HepG2 (cell line): ENCODE data around the gene PIKFYVE. TPM values are rescaled to one million over a fixed set of nuclear protein-coding genes. Genes with fewer than 3 reads are reported as not detected.

Experiments
- BATF2 ChIP-seq: sonication (generic); formaldehyde crosslinking; IDR thresholded peaks from 2 replicates; pipeline ENCODE4 v1.8.0; 2022; ENCODE audit warnings: mild to moderate bottlenecking, missing genetic modification reagents, moderate library complexity
- CC2D1A ChIP-seq: sonication (generic); formaldehyde crosslinking; IDR thresholded peaks from 2 replicates; pipeline ENCODE4 v1.8.1; 2023; ENCODE audit warnings: mild to moderate bottlenecking, missing genetic modification reagents
- ETV5 ChIP-seq: IDR thresholded peaks from 2 replicates; pipeline ENCODE4 v1.6.1; 2018; ENCODE audit warnings: missing biosample characterization, missing genetic modification reagents, inconsistent platforms, borderline replicate concordance
- GATAD2A ChIP-seq: IDR thresholded peaks from 2 replicates; pipeline ENCODE4 v1.6.1; 2016
- NFE2 ChIP-seq: sonication (generic); formaldehyde crosslinking; IDR thresholded peaks from 2 replicates; pipeline ENCODE4 v1.4.0; 2020; ENCODE audit warnings: missing genetic modification reagents
- PAX8 ChIP-seq: sonication (generic); formaldehyde crosslinking; IDR thresholded peaks from 2 replicates; pipeline ENCODE4 v1.8.0; 2022; ENCODE audit warnings: mild to moderate bottlenecking, missing genetic modification reagents, borderline replicate concordance
- PPARG ChIP-seq: conservative IDR thresholded peaks from 2 replicates; pipeline ENCODE4 v1.6.1; 2016; ENCODE audit warnings: missing biosample characterization, missing genetic modification reagents
- SNAI1 ChIP-seq: sonication (generic); formaldehyde crosslinking; IDR thresholded peaks from 2 replicates; pipeline ENCODE4 v1.5.0; 2020; ENCODE audit warnings: mild to moderate bottlenecking, missing genetic modification reagents, borderline replicate concordance
- SOX5 ChIP-seq: IDR thresholded peaks from 2 replicates; pipeline ENCODE4 v1.6.1; 2016; ENCODE audit warnings: borderline replicate concordance
- ZBTB44 ChIP-seq: sonication (generic); formaldehyde crosslinking; IDR thresholded peaks from 2 replicates; pipeline ENCODE4 v1.4.0; 2020; ENCODE audit warnings: missing genetic modification reagents
- ZNF30 ChIP-seq: sonication (generic); formaldehyde crosslinking; IDR thresholded peaks from 2 replicates; pipeline ENCODE4 v1.5.0; 2020; ENCODE audit warnings: mild to moderate bottlenecking, missing genetic modification reagents
- ZNF383 ChIP-seq: sonication (generic); formaldehyde crosslinking; IDR thresholded peaks from 2 replicates; pipeline ENCODE4 v1.4.0; 2020; ENCODE audit warnings: missing genetic modification reagents, mild to moderate bottlenecking, borderline replicate concordance
- ZNF513 ChIP-seq: sonication (generic); formaldehyde crosslinking; conservative IDR thresholded peaks from 2 replicates; pipeline ENCODE4 v1.5.0; 2020; ENCODE audit warnings: missing genetic modification reagents
- ZNF576 ChIP-seq: sonication (generic); formaldehyde crosslinking; IDR thresholded peaks from 2 replicates; pipeline ENCODE4 v1.4.0; 2020; ENCODE audit warnings: mild to moderate bottlenecking, missing genetic modification reagents
- ZNF607 ChIP-seq: sonication (generic); formaldehyde crosslinking; IDR thresholded peaks from 2 replicates; pipeline ENCODE4 v1.5.1; 2020; ENCODE audit warnings: missing genetic modification reagents, mild to moderate bottlenecking, borderline replicate concordance
- polyA plus RNA-seq, 8 experiments: library from polyadenylated mRNA; depleted of rRNA in 3 of 8; stranded (reverse) in 7 of 8; unstranded in 1 of 8; fragments of >200 nt; fragmentation: Illumina TruSeq in 4 of 8; extraction: Trizol in 4 of 8; gene quantifications; 2 replicates each; pipeline versions ENCODE4 v1.2.1 to v1.2.3, GENCODE V29; 2011 to 2016; ENCODE audit warnings: low read depth in 4 of 8, missing spikeins in 1 of 8, mixed read lengths in 1 of 8; ENCODE audit not compliant: insufficient read depth in 1 of 8
- total RNA-seq, 5 experiments: library from RNA; depleted of rRNA; stranded (reverse); fragments of >200 nt; fragmentation: Illumina TruSeq; extraction: Trizol; gene quantifications; 2 replicates each; pipeline ENCODE4 v1.2.3, GENCODE V29; 2016; ENCODE audit warnings: low read depth in 1 of 5
- TF ChIP-seq, protein P1 (sequence below): sonication (generic); formaldehyde crosslinking; conservative IDR thresholded peaks from 2 replicates; pipeline ENCODE4 v1.8.1; 2023; ENCODE audit warnings: missing genetic modification reagents
- TF ChIP-seq, protein P2 (sequence below): sonication (generic); formaldehyde crosslinking; IDR thresholded peaks from 2 replicates; pipeline ENCODE4 v1.5.1; 2020; ENCODE audit warnings: missing genetic modification reagents, mild to moderate bottlenecking, borderline replicate concordance

Gene PIKFYVE
- total and polyA plus RNA-seq, 2 of the 13 experiments (the other 11 are each of a cell fraction or from before 2014, with no cell fraction given): 20.2 to 21.7 TPM

DNA sequence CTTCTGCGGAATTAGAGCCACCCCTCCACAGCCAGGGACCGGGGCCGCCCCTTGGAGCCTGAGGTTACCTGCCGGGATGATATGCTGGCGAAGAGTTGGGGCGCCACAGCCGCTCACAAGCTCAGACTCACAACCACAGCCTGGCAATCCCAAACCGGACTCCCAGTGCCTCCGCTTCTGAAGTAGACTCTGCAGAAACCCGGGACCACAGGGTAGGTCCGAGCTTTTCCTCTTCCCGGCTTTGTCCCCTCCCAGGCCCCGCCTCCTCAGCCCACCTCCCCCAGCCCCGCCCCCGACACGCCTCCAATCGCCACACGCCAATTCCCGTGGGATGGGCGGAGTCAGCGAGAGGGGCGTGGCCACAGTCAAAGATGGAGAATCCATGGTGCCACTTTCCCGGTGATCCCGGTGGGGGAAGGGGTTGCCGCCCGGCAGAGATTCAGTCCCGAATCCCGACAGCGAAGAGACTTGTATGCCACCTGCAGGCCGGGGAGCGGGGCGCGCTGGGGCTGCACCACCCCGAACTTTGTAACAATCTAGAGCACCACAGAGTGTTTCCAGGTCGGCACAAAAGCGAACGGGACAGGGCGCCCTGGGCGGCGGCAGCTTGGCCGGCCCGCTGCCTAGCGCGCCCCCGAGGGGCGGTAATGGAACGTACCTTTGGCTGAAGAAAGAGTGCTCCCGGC lies 11.0 kb upstream of the PIKFYVE start, which contains the start of gene IDH1 (continued):
- TF ChIP-seq NFE2: no peak
- peak; percentile 12; the same call in 1 of the 2 replicates for TF ChIP-seq PPARG (CRISPR knock-in tag)
- peak; percentile 48 for TF ChIP-seq SOX5 (CRISPR knock-in tag)
- TF ChIP-seq SNAI1 (CRISPR knock-in tag): no peak
- peak; percentile 80 for TF ChIP-seq GATAD2A
- TF ChIP-seq, protein P1, sequence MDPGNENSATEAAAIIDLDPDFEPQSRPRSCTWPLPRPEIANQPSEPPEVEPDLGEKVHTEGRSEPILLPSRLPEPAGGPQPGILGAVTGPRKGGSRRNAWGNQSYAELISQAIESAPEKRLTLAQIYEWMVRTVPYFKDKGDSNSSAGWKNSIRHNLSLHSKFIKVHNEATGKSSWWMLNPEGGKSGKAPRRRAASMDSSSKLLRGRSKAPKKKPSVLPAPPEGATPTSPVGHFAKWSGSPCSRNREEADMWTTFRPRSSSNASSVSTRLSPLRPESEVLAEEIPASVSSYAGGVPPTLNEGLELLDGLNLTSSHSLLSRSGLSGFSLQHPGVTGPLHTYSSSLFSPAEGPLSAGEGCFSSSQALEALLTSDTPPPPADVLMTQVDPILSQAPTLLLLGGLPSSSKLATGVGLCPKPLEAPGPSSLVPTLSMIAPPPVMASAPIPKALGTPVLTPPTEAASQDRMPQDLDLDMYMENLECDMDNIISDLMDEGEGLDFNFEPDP: no peak
- TF ChIP-seq ZNF607: 0 out of 2 replicates have a peak, but pooled peaks have one; percentile 67
- TF ChIP-seq ZNF576 (CRISPR knock-in tag): no peak
- TF ChIP-seq BATF2 (CRISPR knock-in tag): no peak
- TF ChIP-seq ZNF513 (CRISPR knock-in tag): 0 out of 2 replicates have a peak, but pooled peaks have one; percentile 77
- no peak for TF ChIP-seq ZNF383 (CRISPR knock-in tag)
- 0 out of 2 replicates have a peak, but pooled peaks have one; percentile 20 for TF ChIP-seq ZBTB44 (CRISPR knock-in tag)
- TF ChIP-seq CC2D1A (CRISPR knock-in tag): no peak
- no peak for TF ChIP-seq ZNF30 (CRISPR knock-in tag)
- no peak; the same call in 1 of the 2 replicates for TF ChIP-seq PAX8 (CRISPR knock-in tag)
- TF ChIP-seq ETV5 (CRISPR knock-in tag): no peak
- TF ChIP-seq, protein P2, sequence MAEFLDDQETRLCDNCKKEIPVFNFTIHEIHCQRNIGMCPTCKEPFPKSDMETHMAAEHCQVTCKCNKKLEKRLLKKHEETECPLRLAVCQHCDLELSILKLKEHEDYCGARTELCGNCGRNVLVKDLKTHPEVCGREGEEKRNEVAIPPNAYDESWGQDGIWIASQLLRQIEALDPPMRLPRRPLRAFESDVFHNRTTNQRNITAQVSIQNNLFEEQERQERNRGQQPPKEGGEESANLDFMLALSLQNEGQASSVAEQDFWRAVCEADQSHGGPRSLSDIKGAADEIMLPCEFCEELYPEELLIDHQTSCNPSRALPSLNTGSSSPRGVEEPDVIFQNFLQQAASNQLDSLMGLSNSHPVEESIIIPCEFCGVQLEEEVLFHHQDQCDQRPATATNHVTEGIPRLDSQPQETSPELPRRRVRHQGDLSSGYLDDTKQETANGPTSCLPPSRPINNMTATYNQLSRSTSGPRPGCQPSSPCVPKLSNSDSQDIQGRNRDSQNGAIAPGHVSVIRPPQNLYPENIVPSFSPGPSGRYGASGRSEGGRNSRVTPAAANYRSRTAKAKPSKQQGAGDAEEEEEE (CRISPR knock-in tag): no peak
